ENCODE measurements around the gene OASL.

The OASL gene

GRCh38 chr12:121000530-121000929 lies 38.5 kb downstream of the OASL start:
- DNase-seq (ENCODE audit: low spot score), result no peak
- no peak for TF ChIP-seq CTCF (IDR thresholded peaks at IDR 0.05; ENCODE audit: extremely low read depth, missing control alignments)

- TF ChIP-seq CTCF (IDR thresholded peaks at IDR 0.05; ENCODE audit: extremely low read depth, missing control alignments), result no peak
Observed at GRCh38 chr12:120999191-121000120, 39.6 kb downstream of the OASL start.

GRCh38 chr12:120998435-120998834 lies 40.6 kb downstream of the OASL start:
- no peak for TF ChIP-seq CTCF (IDR thresholded peaks at IDR 0.05; ENCODE audit: extremely low read depth, missing control alignments)
- DNase-seq (ENCODE audit: low spot score), result no peak

More at GRCh38 chr12:120999191-121000120, 39.6 kb downstream of the OASL start:
- DNase-seq (ENCODE audit: low spot score), result no peak

- TF ChIP-seq CTCF (IDR thresholded peaks at IDR 0.05; ENCODE audit: extremely low read depth, missing control alignments), result no peak
- no peak for DNase-seq (ENCODE audit: low spot score)
Observed at GRCh38 chr12:120997448-120997847, 41.6 kb downstream of the OASL start.

- TF ChIP-seq CTCF (IDR thresholded peaks at IDR 0.05; ENCODE audit: extremely low read depth, missing control alignments), result no peak
- no peak for DNase-seq (ENCODE audit: low spot score)
Observed at GRCh38 chr12:120996133-120996746, 42.8 kb downstream of the OASL start.

- TF ChIP-seq CTCF (IDR thresholded peaks at IDR 0.05; ENCODE audit: extremely low read depth, missing control alignments), result no peak
- DNase-seq (ENCODE audit: low spot score), result no peak
Observed at GRCh38 chr12:120994589-120995337, 44.3 kb downstream of the OASL start.

All from GM20000 (cell line).